Body of pancreas (tissue), 4 donors: Measurements from ENCODE around the gene SLC25A41.

ENCODE experiments used
- CTCF ChIP-seq, 7 experiments: fragments of 450-650 bp in 4 of 7; fragments of 200-600 bp in 3 of 7; sonication (generic) in 3 of 7; IDR thresholded peaks; one replicate each; pipeline ENCODE4 v1.5.1; 2016 to 2019; ENCODE audit warnings: antibody characterized with exemption in 7 of 7
- POLR2A ChIP-seq, 3 donors: fragments of 450-650 bp; IDR thresholded peaks; one replicate each; pipeline ENCODE4 v1.6.1; 2016; ENCODE audit warnings: antibody characterized with exemption in 3 of 3, mild to moderate bottlenecking in 2 of 3

DNA sequence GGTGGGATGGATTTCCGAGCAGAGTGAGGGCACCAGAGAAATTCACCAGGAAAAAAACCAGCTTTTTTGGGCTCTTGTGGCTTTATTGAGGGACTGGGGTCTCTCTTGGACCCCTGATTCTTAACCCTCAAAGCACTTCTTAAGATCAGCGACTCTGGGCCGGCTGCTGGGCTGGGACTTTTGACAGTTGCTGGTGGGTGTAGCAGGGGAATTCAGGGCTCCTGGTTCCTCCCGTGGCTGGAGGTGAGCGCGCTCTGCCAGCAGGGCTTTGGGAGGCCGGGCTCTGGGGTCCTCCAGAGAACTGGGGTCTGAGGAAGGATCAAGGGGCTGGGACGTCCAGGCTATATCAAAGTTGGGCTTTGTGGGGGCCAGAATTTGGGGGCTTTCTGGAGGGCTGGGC, 33.8 kb upstream of the SLC25A41 start:
- TF ChIP-seq CTCF (IDR thresholded peaks at IDR 0.05) (no peak), POLR2A (IDR thresholded peaks at IDR 0.05) (no peak)
